ENCODE measurements around the gene ITGA6. TPM values are rescaled to one million over a fixed set of nuclear protein-coding genes. Genes with fewer than 3 reads are reported as not detected.
A peak's percentile ranks its signal among the peaks of the same experiment; 100 is the strongest.

The ITGA6 gene
- total RNA-seq, 1 experiment from 2014 or later: 27.8 TPM

DNA sequence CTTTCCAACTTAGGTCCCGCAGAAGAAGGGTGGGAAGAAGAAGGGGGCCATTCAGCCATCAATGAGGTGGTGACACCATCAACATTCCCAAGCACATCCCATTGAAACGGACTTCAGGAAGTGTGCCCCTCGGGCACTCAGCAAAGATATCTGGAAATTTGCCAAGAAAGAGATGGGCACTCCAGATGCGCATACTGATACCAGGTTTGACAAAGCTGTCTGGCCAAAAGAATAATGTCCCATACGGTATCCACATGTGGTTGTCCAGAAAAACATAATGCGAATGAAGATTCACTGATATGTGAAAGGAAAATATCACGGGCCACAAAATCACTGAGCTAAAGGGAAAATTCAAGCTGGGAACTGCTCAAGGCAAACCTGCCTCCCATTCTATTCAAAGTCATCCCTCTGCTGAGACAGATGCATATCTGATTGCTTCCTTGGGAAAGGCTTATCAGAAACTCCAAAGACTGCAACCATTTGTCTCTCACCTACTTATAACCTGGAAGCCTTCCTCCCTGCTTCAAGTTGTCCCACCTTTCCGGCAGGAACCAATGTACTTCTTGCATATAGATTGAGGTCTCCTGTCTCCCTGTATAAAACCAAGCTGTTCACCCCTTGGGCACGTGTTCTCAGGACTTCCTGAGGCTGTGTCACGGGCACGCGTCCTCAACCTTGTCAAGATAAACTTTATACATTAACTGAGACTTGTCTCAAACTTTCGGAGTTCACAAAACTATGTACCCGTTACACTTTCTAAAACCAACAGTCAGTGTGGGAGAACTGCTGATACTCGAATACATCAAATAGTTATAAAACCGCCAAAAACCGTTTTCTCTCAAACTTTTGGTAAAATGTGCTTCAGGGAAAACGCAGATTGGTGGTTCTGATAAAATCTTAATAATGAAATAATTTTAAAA lies 127.2 kb downstream of the ITGA6 start:
- Mint-ChIP-seq H3K36me3 (ENCODE audit: insufficient read depth, unreplicated experiment) (peaks cover 15% of the 10 kb centered on the region), H3K27ac (ENCODE audit: unreplicated experiment) (peak overlapping the region; percentile 90), H3K4me1 (ENCODE audit: low read depth, unreplicated experiment) (peaks cover 24% of the 10 kb centered on the region), H3K4me3 (ENCODE audit: unreplicated experiment) (peak overlapping the region; percentile 96), H3K27me3 (ENCODE audit: insufficient read depth, unreplicated experiment) (no peaks in the 10 kb centered on the region), H3K9me3 (ENCODE audit: unreplicated experiment) (no peaks in the 10 kb centered on the region)
- no peaks in the 10 kb centered on the region for H3K9me3 ChIP-seq
- no peaks in the 10 kb centered on the region for H3K36me3 ChIP-seq (ENCODE audit: control insufficient read depth, insufficient read depth, low read length)
- H3K4me1 ChIP-seq: peaks cover 14% of the 10 kb centered on the region; the same call in 1 of the 2 replicates
- DNase-seq: no peak
- CTCF ChIA-PET: no interaction called here
- no TSS peak for BruUV-seq (replicated peaks)
- TF ChIP-seq, protein P1, sequence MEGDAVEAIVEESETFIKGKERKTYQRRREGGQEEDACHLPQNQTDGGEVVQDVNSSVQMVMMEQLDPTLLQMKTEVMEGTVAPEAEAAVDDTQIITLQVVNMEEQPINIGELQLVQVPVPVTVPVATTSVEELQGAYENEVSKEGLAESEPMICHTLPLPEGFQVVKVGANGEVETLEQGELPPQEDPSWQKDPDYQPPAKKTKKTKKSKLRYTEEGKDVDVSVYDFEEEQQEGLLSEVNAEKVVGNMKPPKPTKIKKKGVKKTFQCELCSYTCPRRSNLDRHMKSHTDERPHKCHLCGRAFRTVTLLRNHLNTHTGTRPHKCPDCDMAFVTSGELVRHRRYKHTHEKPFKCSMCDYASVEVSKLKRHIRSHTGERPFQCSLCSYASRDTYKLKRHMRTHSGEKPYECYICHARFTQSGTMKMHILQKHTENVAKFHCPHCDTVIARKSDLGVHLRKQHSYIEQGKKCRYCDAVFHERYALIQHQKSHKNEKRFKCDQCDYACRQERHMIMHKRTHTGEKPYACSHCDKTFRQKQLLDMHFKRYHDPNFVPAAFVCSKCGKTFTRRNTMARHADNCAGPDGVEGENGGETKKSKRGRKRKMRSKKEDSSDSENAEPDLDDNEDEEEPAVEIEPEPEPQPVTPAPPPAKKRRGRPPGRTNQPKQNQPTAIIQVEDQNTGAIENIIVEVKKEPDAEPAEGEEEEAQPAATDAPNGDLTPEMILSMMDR (IDR thresholded peaks at IDR 0.05; ENCODE audit: insufficient read depth in 1 of 2, low read depth in 1 of 2, low read length in 1 of 2, severe bottlenecking in 1 of 2, unreplicated experiment in 1 of 2): no peak
- H3K27me3 ChIP-seq (replicated peaks; ENCODE audit: control insufficient read depth, insufficient read depth, low read length): no peaks in the 10 kb centered on the region
- peak overlapping the region; percentile 88 for H3K4me3 ChIP-seq (ENCODE audit: low read depth, low read length)
- intact Hi-C loops (cut with micrococcal nuclease; ENCODE audit: unreplicated experiment): no loop called here
- POLR2A ChIA-PET: interaction anchor here (1.1 kb wide), 1 partner anchor 70 kb away, joined by 5 read pairs; no protein-coding TSS in a partner anchor

DNA sequence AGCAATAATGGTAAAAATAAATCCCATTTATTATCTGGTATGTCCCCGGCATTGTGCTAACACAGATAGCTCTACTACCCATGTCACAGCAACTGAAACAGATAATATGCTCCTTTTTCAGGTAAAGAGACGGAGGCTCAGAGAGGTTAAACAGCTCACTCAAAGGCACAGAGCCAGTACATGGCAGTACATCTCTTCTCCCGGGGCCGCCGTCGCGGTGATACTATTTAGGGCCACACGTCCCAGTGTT lies 127.8 kb downstream of the ITGA6 start:
- no peaks in the 10 kb centered on the region for H3K27me3 Mint-ChIP-seq (ENCODE audit: insufficient read depth, unreplicated experiment)
- intact Hi-C loops (cut with micrococcal nuclease; ENCODE audit: unreplicated experiment): no loop called here

More for the DNA sequence above, 127.8 kb downstream of the ITGA6 start:
- TF ChIP-seq, protein P1 (IDR thresholded peaks at IDR 0.05; ENCODE audit: insufficient read depth in 1 of 2, low read depth in 1 of 2, low read length in 1 of 2, severe bottlenecking in 1 of 2, unreplicated experiment in 1 of 2): no peak
- H3K36me3 ChIP-seq (ENCODE audit: control insufficient read depth, insufficient read depth, low read length): no peaks in the 10 kb centered on the region; the same call in 1 of the 2 replicates
- H3K4me1 ChIP-seq: peaks cover 12% of the 10 kb centered on the region; the same call in 1 of the 2 replicates
- BruUV-seq (replicated peaks): TSS peak; percentile 79
- peak overlapping the region; percentile 96 for H3K4me3 Mint-ChIP-seq (ENCODE audit: unreplicated experiment)
- H3K27me3 ChIP-seq (replicated peaks; ENCODE audit: control insufficient read depth, insufficient read depth, low read length): no peaks in the 10 kb centered on the region
- no peak for DNase-seq
- H3K4me3 ChIP-seq (ENCODE audit: low read depth, low read length): peak overlapping the region; percentile 88
- H3K4me1 Mint-ChIP-seq (ENCODE audit: low read depth, unreplicated experiment): peaks cover 24% of the 10 kb centered on the region
- H3K27ac Mint-ChIP-seq (ENCODE audit: unreplicated experiment): peak overlapping the region; percentile 90
- peaks cover 15% of the 10 kb centered on the region for H3K36me3 Mint-ChIP-seq (ENCODE audit: insufficient read depth, unreplicated experiment)
- no peaks in the 10 kb centered on the region for H3K9me3 Mint-ChIP-seq (ENCODE audit: unreplicated experiment)
- CTCF ChIA-PET: no interaction called here
- no peaks in the 10 kb centered on the region for H3K9me3 ChIP-seq
- POLR2A ChIA-PET: interaction anchor here (1.1 kb wide), 1 partner anchor 71 kb away, joined by 5 read pairs; no protein-coding TSS in a partner anchor

Other genes with a start within 250 kb of the ITGA6 start
- 10.7 and 11.0 TPM in 2 replicates for gene PDK1, start 128.5 kb downstream of the ITGA6 start, total RNA-seq (2022)